IMR-90 (cell line): Measurements from ENCODE around the gene SYNE1. TPM values are rescaled to one million over a fixed set of nuclear protein-coding genes. Genes with fewer than 3 reads are reported as not detected.
A peak's percentile ranks its signal among the peaks of the same experiment; 100 is the strongest.

Source experiments
- ATAC-seq: fragments of 200-7000 bp; cut with Tn5 transposase; 2 replicates; pipeline ENCODE4 v1.9.1; 2020; ENCODE audit warnings: low read depth, mild to moderate bottlenecking, moderate library complexity
- BruUV-seq: library from RNA; stranded (reverse); fragments of 400-500 nt; replicated peaks from 2 replicates; lab custom pipeline; 2021; lab: Mats Ljungman, UMichigan
- CTCF ChIA-PET: fragments of 300-600 bp; formaldehyde crosslinking; extraction: SDS; loops from one replicate; lab custom pipeline; 2021; ENCODE audit warnings: antibody characterized with exemption; lab: Yijun Ruan, JAX
- POLR2A ChIA-PET: fragments of 300-600 bp; sonication (Branson Sonifier 250); formaldehyde crosslinking; loops from one replicate; lab custom pipeline; 2022; ENCODE audit warnings: antibody characterized with exemption; ENCODE audit not compliant: unreplicated experiment; lab: Charles Lee
- DNase-seq: peaks from one replicate; pipeline ENCODE4 v3.0.0; 2013
- H2AFZ ChIP-seq: replicated peaks from 2 replicates; pipeline ENCODE3; 2013; ENCODE audit warnings: low read length, mild to moderate bottlenecking; ENCODE audit not compliant: poor library complexity
- H2AK5ac ChIP-seq: 2 replicates; pipeline ENCODE4 v1.6.1; 2013; ENCODE audit warnings: low read depth, low read length, inconsistent platforms
- H2AK9ac ChIP-seq: replicated peaks from 2 replicates; pipeline ENCODE3; 2013; ENCODE audit warnings: mild to moderate bottlenecking, low read depth, low read length, moderate library complexity; ENCODE audit not compliant: poor library complexity
- H2BK120ac ChIP-seq: 2 replicates; pipeline ENCODE4 v1.6.1; 2013; ENCODE audit warnings: low read depth, low read length, inconsistent platforms
- H2BK15ac ChIP-seq: 3 replicates; pipeline ENCODE4 v1.6.1; 2013; ENCODE audit warnings: low read depth, low read length, inconsistent platforms
- H2BK20ac ChIP-seq: 2 replicates; pipeline ENCODE4 v1.6.1; 2013; ENCODE audit warnings: low read depth, mild to moderate bottlenecking, inconsistent platforms, low read length, moderate library complexity
- H2BK5ac ChIP-seq: 2 replicates; pipeline ENCODE4 v1.6.1; 2013; ENCODE audit warnings: mild to moderate bottlenecking, low read depth, low read length, inconsistent platforms; ENCODE audit not compliant: poor library complexity, severe bottlenecking
- H3K14ac ChIP-seq: replicated peaks from 2 replicates; pipeline ENCODE4 v1.6.1; 2013; ENCODE audit warnings: low read depth, low read length, inconsistent platforms
- H3K18ac ChIP-seq: 2 replicates; pipeline ENCODE4 v1.6.1; 2013; ENCODE audit warnings: low read depth, low read length, control low read depth
- H3K23ac ChIP-seq: 2 replicates; pipeline ENCODE4 v1.6.1; 2013; ENCODE audit warnings: low read depth, low read length, inconsistent platforms
- H3K27ac ChIP-seq: 2 replicates; pipeline ENCODE4 v1.5.1; 2013; ENCODE audit warnings: mild to moderate bottlenecking, control low read depth, low read length; ENCODE audit not compliant: insufficient read depth
- H3K27me3 ChIP-seq: 2 replicates; pipeline ENCODE4 v1.6.1; 2013; ENCODE audit warnings: low read length; ENCODE audit not compliant: control insufficient read depth, insufficient read depth
- H3K36me3 ChIP-seq: 2 replicates; pipeline ENCODE4 v1.6.1; 2013; ENCODE audit warnings: low read length, mixed read lengths; ENCODE audit not compliant: control insufficient read depth, insufficient read depth
- H3K4ac ChIP-seq: 2 replicates; pipeline ENCODE4 v1.6.1; 2013; ENCODE audit warnings: low read depth, low read length, inconsistent platforms
- H3K4me1 ChIP-seq: 2 replicates; pipeline ENCODE4 v1.6.1; 2013; ENCODE audit warnings: low read length, mixed read lengths; ENCODE audit not compliant: control insufficient read depth, insufficient read depth
- H3K4me2 ChIP-seq: 2 replicates; pipeline ENCODE4 v1.6.1; 2013; ENCODE audit warnings: low read depth, mild to moderate bottlenecking, control low read depth, low read length, moderate library complexity
- H3K4me3 ChIP-seq: 2 replicates; pipeline ENCODE4 v1.5.1; 2013; ENCODE audit warnings: low read depth, mild to moderate bottlenecking, control low read depth, low read length, moderate library complexity; ENCODE audit not compliant: insufficient read depth
- H3K56ac ChIP-seq: 2 replicates; pipeline ENCODE4 v1.6.1; 2013; ENCODE audit warnings: low read length, inconsistent platforms; ENCODE audit not compliant: insufficient read depth; ENCODE audit errors: extremely low read depth
- H3K79me1 ChIP-seq, 2 experiments: 2 replicates each; pipeline ENCODE4 v1.6.1; 2013; ENCODE audit warnings: low read length in 2 of 2, inconsistent platforms in 1 of 2, low read depth in 1 of 2
- H3K9ac ChIP-seq: 2 replicates; pipeline ENCODE4 v1.6.1; 2013; ENCODE audit warnings: low read depth, low read length, control low read depth
- H3K9me1 ChIP-seq: 2 replicates; pipeline ENCODE4 v1.6.1; 2013; ENCODE audit warnings: low read length, inconsistent platforms; ENCODE audit not compliant: insufficient read depth
- H3K9me3 ChIP-seq: 2 replicates; pipeline ENCODE4 v1.6.1; 2013; ENCODE audit warnings: low read length; ENCODE audit not compliant: control insufficient read depth, insufficient read depth
- H4K20me1 ChIP-seq: 2 replicates; pipeline ENCODE4 v1.6.1; 2013; ENCODE audit warnings: low read length, inconsistent platforms; ENCODE audit not compliant: insufficient read depth
- H4K5ac ChIP-seq: 2 replicates; pipeline ENCODE4 v1.6.1; 2013; ENCODE audit warnings: mild to moderate bottlenecking, low read depth, low read length, control low read depth
- H4K8ac ChIP-seq, 2 experiments: 2 replicates each; pipeline ENCODE4 v1.6.1; 2013; ENCODE audit warnings: low read depth in 2 of 2, low read length in 2 of 2, control low read depth in 1 of 2, inconsistent platforms in 1 of 2
- H4K91ac ChIP-seq: 2 replicates; pipeline ENCODE4 v1.6.1; 2013; ENCODE audit warnings: low read depth, low read length, inconsistent platforms; ENCODE audit not compliant: insufficient read depth
- CEBPB ChIP-seq: IDR thresholded peaks from 2 replicates; pipeline ENCODE4 v1.6.1; 2012; ENCODE audit warnings: low read depth, low read length, improper control_type of control experiment
- MAFK ChIP-seq: IDR thresholded peaks from 2 replicates; pipeline ENCODE4 v1.6.1; 2012; ENCODE audit warnings: low read depth, low read length, improper control_type of control experiment
- MXI1 ChIP-seq: IDR thresholded peaks from 2 replicates; pipeline ENCODE4 v1.6.1; 2012; ENCODE audit warnings: low read depth, mild to moderate bottlenecking, low read length, moderate library complexity, borderline replicate concordance
- RFX5 ChIP-seq: IDR thresholded peaks from 2 replicates; pipeline ENCODE4 v1.8.0; 2012; ENCODE audit warnings: low read depth, mild to moderate bottlenecking, low read length, moderate library complexity
- WGBS, 2 experiments: methylation state at CpG; one replicate each; pipeline versions ENCODE4 v1.1.5 to v1.1.7; 2013; ENCODE audit warnings: missing lambda C conversion rate in 2 of 2; ENCODE audit not compliant: insufficient read length in 1 of 2; ENCODE audit errors: extremely low coverage in 2 of 2; 5-methylcytosine and 5-hydroxymethylcytosine counted together
- dilution Hi-C: fragments of 300-500 bp; cut with HindIII; formaldehyde crosslinking; loops from one replicate; pipeline ENCODE4 v1.14.3; 2018; ENCODE audit warnings: low sequenced_read_pairs; ENCODE audit not compliant: unreplicated experiment
- in situ Hi-C: fragments of 300-500 bp; cut with MboI; formaldehyde crosslinking; loops from 3 replicates; pipeline ENCODE4 v1.14.3; 2019; ENCODE audit warnings: low sequenced_read_pairs, inconsistent platforms, mixed read lengths
- intact Hi-C: fragments of 100-400 bp; cut with micrococcal nuclease; formaldehyde crosslinking; loops from 2 replicates; pipeline ENCODE4 v1.10.0; 2022
- polyA plus RNA-seq, 3 experiments: library from polyadenylated mRNA; depleted of rRNA; stranded (reverse); fragments of >200 nt; gene quantifications; 2 replicates each; pipeline ENCODE4 v1.2.3, GENCODE V29; 2012; ENCODE audit warnings: low replicate concordance in 1 of 3
- total RNA-seq: library from RNA; depleted of rRNA; stranded (reverse); fragments of >200 nt; gene quantifications from 2 replicates; pipeline ENCODE4 v1.2.3, GENCODE V29; 2012

Gene SYNE1
- total and polyA plus RNA-seq, 2 of the 4 experiments (the other 2 are of a cell fraction): 34.1 to 159 TPM

DNA sequence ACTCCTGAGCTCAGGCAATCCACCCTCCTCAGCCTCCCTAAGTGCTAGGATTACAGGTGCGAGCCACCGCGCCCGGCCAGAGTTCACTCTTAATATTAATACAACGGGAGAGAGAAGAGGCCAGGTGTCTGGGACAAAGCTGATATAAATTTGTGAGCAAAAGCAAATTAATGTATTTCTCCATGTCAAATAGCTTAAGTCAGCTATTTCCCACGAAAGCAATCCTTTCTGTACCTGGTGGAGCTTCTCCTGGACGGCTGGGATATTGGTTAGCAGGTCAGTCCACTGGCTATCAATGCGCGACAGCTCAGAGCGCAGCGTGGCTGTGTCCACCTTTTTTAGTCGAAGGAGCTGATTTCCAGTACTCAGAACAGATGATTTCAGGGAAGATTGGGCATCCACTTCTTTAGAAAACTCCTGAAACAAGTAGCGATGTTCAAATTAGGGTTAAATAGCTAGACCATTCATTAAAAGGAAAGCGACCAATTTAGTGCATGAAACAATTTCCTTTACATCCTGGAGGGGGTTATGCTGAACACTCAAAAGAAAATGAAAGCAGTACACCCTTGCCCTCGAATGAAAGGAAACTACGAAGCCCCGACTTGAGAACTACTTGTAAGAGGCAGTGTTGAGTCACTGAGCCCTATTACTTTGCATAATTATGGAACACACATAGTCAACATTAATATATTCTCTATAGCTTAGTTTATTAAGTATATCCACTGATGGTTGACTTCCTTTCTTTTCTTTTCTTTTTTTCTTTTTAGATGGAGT, 403.4 kb downstream of the SYNE1 start:
- Histone ChIP-seq H3K4me3 (no peak overlapping the region), H4K5ac (no peak overlapping the region), H2BK15ac (no peak overlapping the region), H3K14ac (no peak overlapping the region), H3K27ac (no peak overlapping the region), H3K4me1 (no peaks in the 10 kb centered on the region; the same call in 1 of the 2 replicates), H3K36me3 (peaks cover 40% of the 10 kb centered on the region), H2AK9ac (no peak overlapping the region), H3K9me1 (no peaks in the 10 kb centered on the region; the same call in 1 of the 2 replicates), H3K23ac (0 out of 2 replicates have a peak overlapping the region, but pooled peaks have one; percentile 0), H4K8ac (no peak overlapping the region), H3K18ac (no peak overlapping the region), H2BK120ac (no peak overlapping the region), H3K9me3 (no peaks in the 10 kb centered on the region), H2BK20ac (no peak overlapping the region), H3K79me1 (peaks cover 3% of the 10 kb centered on the region in 2 experiments; a peak in 2 of 4 replicates), H2AFZ (no peak overlapping the region), H3K9ac (no peak overlapping the region), H2BK5ac (no peak overlapping the region), H2AK5ac (peak overlapping the region; percentile 4; the same call in 1 of the 2 replicates), H3K27me3 (no peaks in the 10 kb centered on the region), H3K56ac (no peak overlapping the region), H4K91ac (no peak overlapping the region; the same call in 1 of the 2 replicates), H4K20me1 (no peaks in the 10 kb centered on the region), H3K4me2 (no peak overlapping the region), H3K4ac (no peak overlapping the region; the same call in 1 of the 2 replicates)
- WGBS, 2 experiments: 94% methylated on average over 6 of the region's 17 CpGs; no CpG with 5 or more reads in 1 of the 2 experiments
- in situ Hi-C loops (no loop called here), intact Hi-C loops (no loop called here), dilution Hi-C loops (no loop called here)
- peak; percentile 45 for TF ChIP-seq MAFK
- no peak for TF ChIP-seq MXI1
- no peak for TF ChIP-seq RFX5
- TF ChIP-seq CEBPB: no peak
- BruUV-seq: no TSS peak
- ChIA-PET POLR2A (interaction anchor here (0.7 kb wide), 1 partner anchor 1364 kb away, joined by 3 read pairs; no protein-coding TSS in a partner anchor), CTCF (interaction anchor here (0.6 to 1.1 kb wide), 2 partner anchors 29 to 34 kb away, joined by 4 to 5 read pairs; no protein-coding TSS in a partner anchor)
- DNase-seq: no peak
- no peak for ATAC-seq
